Activated CD4-positive, alpha-beta T cell treated with anti-CD3 and anti-CD28 coated beads for 36 hours (primary cell): ENCODE results near the gene SLCO1A2. TPM values are rescaled to one million over a fixed set of nuclear protein-coding genes. Genes with fewer than 3 reads are reported as not detected.
"Not testable (repeated sequence)": the region's sequence is repeated elsewhere in the genome, so short reads cannot be mapped to it uniquely, and the experiment has no call there.

Experiments
- ATAC-seq: fragments of 200-7000 bp; cut with Tn5 transposase; one replicate; pipeline ENCODE4 v1.10.0; 2021; ENCODE audit warnings: mild to moderate bottlenecking, moderate library complexity
- CTCF ChIA-PET: fragments of 350-600 bp; sonication (Branson Sonifier 250); formaldehyde crosslinking; loops from one replicate; lab custom pipeline; 2021; ENCODE audit warnings: antibody characterized with exemption; lab: Charles Lee
- POLR2A ChIA-PET: fragments of 350-600 bp; sonication (Branson Sonifier 250); formaldehyde crosslinking; loops from one replicate; lab custom pipeline; 2021; ENCODE audit warnings: antibody characterized with exemption, inconsistent platforms; lab: Charles Lee
- DNase-seq: peaks from one replicate; pipeline ENCODE4 v3.0.0-alpha.2; 2020
- H3K27ac Mint-ChIP-seq: one replicate; pipeline ENCODE4 v1.8.0; 2021; ENCODE audit warnings: mixed read lengths
- H3K27me3 Mint-ChIP-seq: one replicate; pipeline ENCODE4 v1.8.0; 2021; ENCODE audit warnings: mixed read lengths
- H3K36me3 Mint-ChIP-seq: one replicate; pipeline ENCODE4 v1.8.0; 2021; ENCODE audit warnings: low read depth, mixed read lengths
- H3K4me1 Mint-ChIP-seq: one replicate; pipeline ENCODE4 v1.8.0; 2021; ENCODE audit warnings: mixed read lengths
- H3K4me3 Mint-ChIP-seq: one replicate; pipeline ENCODE4 v1.8.0; 2021; ENCODE audit warnings: mild to moderate bottlenecking, moderate library complexity, mixed read lengths
- H3K9me3 Mint-ChIP-seq: one replicate; pipeline ENCODE4 v1.8.0; 2021; ENCODE audit warnings: low read depth, mixed read lengths
- intact Hi-C, 2 experiments: fragments of 100-400 bp; cut with DNase I in 1 of 2; cut with micrococcal nuclease in 1 of 2; formaldehyde crosslinking; loops; one replicate each; pipeline versions ENCODE4 v1.14.2 to v1.15.1; 2022 to 2024; cut with DNase I, micrococcal nuclease
- total RNA-seq, 2 experiments: library from RNA; stranded (reverse); gene quantifications; one replicate each; pipeline ENCODE4 v1.2.3, GENCODE V29; 2021

SLCO1A2 gene, protein sequence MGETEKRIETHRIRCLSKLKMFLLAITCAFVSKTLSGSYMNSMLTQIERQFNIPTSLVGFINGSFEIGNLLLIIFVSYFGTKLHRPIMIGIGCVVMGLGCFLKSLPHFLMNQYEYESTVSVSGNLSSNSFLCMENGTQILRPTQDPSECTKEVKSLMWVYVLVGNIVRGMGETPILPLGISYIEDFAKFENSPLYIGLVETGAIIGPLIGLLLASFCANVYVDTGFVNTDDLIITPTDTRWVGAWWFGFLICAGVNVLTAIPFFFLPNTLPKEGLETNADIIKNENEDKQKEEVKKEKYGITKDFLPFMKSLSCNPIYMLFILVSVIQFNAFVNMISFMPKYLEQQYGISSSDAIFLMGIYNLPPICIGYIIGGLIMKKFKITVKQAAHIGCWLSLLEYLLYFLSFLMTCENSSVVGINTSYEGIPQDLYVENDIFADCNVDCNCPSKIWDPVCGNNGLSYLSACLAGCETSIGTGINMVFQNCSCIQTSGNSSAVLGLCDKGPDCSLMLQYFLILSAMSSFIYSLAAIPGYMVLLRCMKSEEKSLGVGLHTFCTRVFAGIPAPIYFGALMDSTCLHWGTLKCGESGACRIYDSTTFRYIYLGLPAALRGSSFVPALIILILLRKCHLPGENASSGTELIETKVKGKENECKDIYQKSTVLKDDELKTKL
- not detected for total RNA-seq

DNA sequence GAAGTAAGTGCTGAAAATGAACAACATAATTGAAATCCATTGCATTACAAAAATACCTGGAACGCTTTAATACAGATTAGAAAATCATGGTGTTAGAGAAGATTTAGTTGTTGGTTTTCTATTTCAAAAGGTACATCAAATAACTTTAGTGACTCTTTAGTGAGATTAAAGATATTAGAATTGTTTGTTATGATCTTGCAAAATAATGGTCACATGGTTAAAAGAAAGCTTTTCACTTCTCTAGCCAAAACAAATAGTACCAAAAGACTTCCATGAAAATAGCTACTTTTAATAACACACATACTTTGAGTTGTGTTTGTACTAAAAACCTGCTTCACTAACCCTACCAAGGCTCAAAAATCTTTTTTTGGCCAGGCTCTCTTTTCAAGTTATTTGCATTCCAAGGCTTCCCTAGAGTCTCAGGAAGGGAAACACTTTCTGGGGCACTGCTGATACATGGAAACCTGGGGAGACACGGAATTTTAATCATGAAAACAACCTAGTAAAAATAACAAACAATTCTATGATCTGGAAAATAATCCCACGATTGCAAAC lies at the start of gene SLCO1A2:
Gene SLCO1A2 (minus strand): TSS at position 147 of the 555 bp plus-strand sequence. CDS start 270 bp downstream, outside the sequence.
- Mint-ChIP-seq H3K4me3 (no peak within 1 kb of the TSS), H3K4me1 (no peaks in the 10 kb centered on the region), H3K36me3 (no peaks in the 10 kb centered on the region), H3K9me3 (peaks cover 4% of the 10 kb centered on the region), H3K27ac (no peak within 1 kb of the TSS), H3K27me3 (peaks cover 2% of the 10 kb centered on the region)
- ChIA-PET POLR2A (no interaction called here), CTCF (no interaction called here)
- intact Hi-C loops = no loop called here
- no peak for ATAC-seq
- DNase-seq = no peak

GRCh38 chr12:21384261-21384660 lies 49.5 kb upstream of the SLCO1A2 start:
- no peak for ATAC-seq
- H3K36me3 Mint-ChIP-seq = no peaks in the 10 kb centered on the region
- no peak for DNase-seq
- no peaks in the 10 kb centered on the region for H3K9me3 Mint-ChIP-seq
- POLR2A ChIA-PET = no interaction called here
- CTCF ChIA-PET = no interaction called here
- no peaks in the 10 kb centered on the region for H3K4me1 Mint-ChIP-seq
- H3K27ac Mint-ChIP-seq = no peak overlapping the region
- H3K27me3 Mint-ChIP-seq = peaks cover 8% of the 10 kb centered on the region
- H3K4me3 Mint-ChIP-seq = no peak overlapping the region
- intact Hi-C loops = no loop called here

- POLR2A ChIA-PET, H3K4me3 Mint-ChIP-seq, H3K27ac Mint-ChIP-seq, H3K9me3 Mint-ChIP-seq, H3K4me1 Mint-ChIP-seq, ATAC-seq, intact Hi-C loops, DNase-seq, H3K36me3 Mint-ChIP-seq: not testable (repeated sequence)
- CTCF ChIA-PET = interaction anchor here (0.7 kb wide), 1 partner anchor 276 kb away, joined by 3 read pairs; the partner anchor contains the start of gene LDHB
- H3K27me3 Mint-ChIP-seq = peaks cover 10% of the 10 kb centered on the region
These were observed 46.6 kb upstream of the SLCO1A2 start for GRCh38 chr12:21381320-21381719.

- POLR2A ChIA-PET = no interaction called here
- H3K27me3 Mint-ChIP-seq = peaks cover 10% of the 10 kb centered on the region
These were observed 44.5 kb upstream of the SLCO1A2 start for GRCh38 chr12:21379218-21379617.

DNA sequence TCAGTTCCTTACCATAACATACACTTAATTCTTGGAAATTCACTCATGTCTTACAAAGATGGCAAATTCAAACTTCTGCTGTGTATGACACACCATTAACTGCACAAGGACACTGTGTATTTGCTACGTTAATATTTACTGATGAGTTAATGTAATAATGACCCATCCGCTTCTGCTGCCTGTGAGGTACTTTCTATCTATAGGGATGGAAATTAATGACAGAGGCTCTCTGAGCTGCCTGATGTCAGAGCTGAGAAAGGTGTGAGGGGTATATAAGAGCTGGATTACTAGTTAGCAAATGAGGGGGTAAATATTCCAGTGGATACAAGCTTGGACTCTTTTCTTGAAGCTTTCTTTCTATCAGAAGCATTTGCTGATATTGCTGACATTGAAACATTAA lies 37.9 kb upstream of the SLCO1A2 start, which contains the start of gene IAPP:
Gene IAPP (plus strand): TSS at position 301 of the 400 bp plus-strand sequence. CDS start 450 bp downstream, outside the sequence.
- Mint-ChIP-seq H3K36me3 (no peaks in the 10 kb centered on the region), H3K4me3 (no peak within 1 kb of the TSS), H3K4me1 (peaks cover 3% of the 10 kb centered on the region), H3K9me3 (no peaks in the 10 kb centered on the region), H3K27me3 (peaks cover 4% of the 10 kb centered on the region), H3K27ac (no peak within 1 kb of the TSS)
- intact Hi-C loops = no loop called here
- ATAC-seq (no peak), DNase-seq (no peak)
- ChIA-PET CTCF (interaction anchor here (0.7 to 0.8 kb wide), 2 partner anchors 11 to 59 kb away, joined by 3 read pairs; no protein-coding TSS in a partner anchor), POLR2A (no interaction called here)

More at GRCh38 chr12:21379218-21379617, 44.5 kb upstream of the SLCO1A2 start:
- DNase-seq (no peak), ATAC-seq (no peak)
- Mint-ChIP-seq H3K9me3 (no peaks in the 10 kb centered on the region), H3K27ac (no peak overlapping the region), H3K4me3 (no peak overlapping the region), H3K36me3 (no peaks in the 10 kb centered on the region), H3K4me1 (no peaks in the 10 kb centered on the region)
- CTCF ChIA-PET = no interaction called here
- intact Hi-C loops = no loop called here

- DNase-seq (no peak), ATAC-seq (no peak)
- no peaks in the 10 kb centered on the region for H3K9me3 Mint-ChIP-seq
- H3K4me3 Mint-ChIP-seq = no peak overlapping the region
- CTCF ChIA-PET = interaction anchor here (1.2 kb wide), 1 partner anchor 16 kb away, joined by 3 read pairs; no protein-coding TSS in a partner anchor
- H3K27ac Mint-ChIP-seq = no peak overlapping the region
- no peaks in the 10 kb centered on the region for H3K27me3 Mint-ChIP-seq
- peaks cover 3% of the 10 kb centered on the region for H3K4me1 Mint-ChIP-seq
- H3K36me3 Mint-ChIP-seq = no peaks in the 10 kb centered on the region
- POLR2A ChIA-PET = no interaction called here
- intact Hi-C loops = no loop called here
These were observed 36.2 kb upstream of the SLCO1A2 start for GRCh38 chr12:21370845-21371449.

- Mint-ChIP-seq H3K4me3 (no peak overlapping the region), H3K27me3 (no peaks in the 10 kb centered on the region), H3K4me1 (peaks cover 3% of the 10 kb centered on the region), H3K36me3 (no peaks in the 10 kb centered on the region), H3K9me3 (peaks cover 2% of the 10 kb centered on the region), H3K27ac (no peak overlapping the region)
- intact Hi-C loops = no loop called here
- DNase-seq (no peak), ATAC-seq (no peak)
- ChIA-PET CTCF (no interaction called here), POLR2A (no interaction called here)
These were observed 34.6 kb upstream of the SLCO1A2 start for GRCh38 chr12:21369141-21369980.

DNA sequence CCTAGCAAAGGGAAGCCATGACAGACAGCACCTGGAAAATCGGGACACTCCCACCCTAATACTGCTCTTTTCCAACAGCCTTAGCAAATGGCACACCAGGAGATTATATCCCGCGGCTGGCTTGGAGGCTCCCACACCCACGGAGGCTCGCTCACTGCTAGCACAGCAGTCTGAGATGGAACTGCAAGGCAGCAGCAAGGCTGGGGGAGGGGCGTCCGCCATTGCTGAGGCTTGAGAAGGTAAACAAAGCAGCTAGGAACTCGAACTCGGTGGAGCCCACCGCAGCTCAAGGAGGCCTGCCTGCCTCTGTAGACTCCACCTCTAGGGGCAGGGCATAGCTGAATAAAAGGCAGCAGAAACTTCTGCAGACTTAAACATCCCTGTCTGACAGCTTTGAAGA lies 25.9 kb upstream of the SLCO1A2 start:
- H3K27ac Mint-ChIP-seq, CTCF ChIA-PET, H3K4me3 Mint-ChIP-seq, DNase-seq, POLR2A ChIA-PET, intact Hi-C loops, H3K9me3 Mint-ChIP-seq, H3K4me1 Mint-ChIP-seq, H3K36me3 Mint-ChIP-seq, ATAC-seq: not testable (repeated sequence)
- peaks cover 11% of the 10 kb centered on the region for H3K27me3 Mint-ChIP-seq

- H3K4me1 Mint-ChIP-seq = no peaks in the 10 kb centered on the region
- CTCF ChIA-PET = no interaction called here
- H3K36me3 Mint-ChIP-seq = no peaks in the 10 kb centered on the region
- POLR2A ChIA-PET = no interaction called here
- no peak for ATAC-seq
- peaks cover 15% of the 10 kb centered on the region for H3K27me3 Mint-ChIP-seq
- H3K27ac Mint-ChIP-seq = no peak overlapping the region
- intact Hi-C loops = no loop called here
- no peak overlapping the region for H3K4me3 Mint-ChIP-seq
- H3K9me3 Mint-ChIP-seq = no peaks in the 10 kb centered on the region
- no peak for DNase-seq
These were observed 19.9 kb upstream of the SLCO1A2 start for GRCh38 chr12:21354641-21355040.

DNA sequence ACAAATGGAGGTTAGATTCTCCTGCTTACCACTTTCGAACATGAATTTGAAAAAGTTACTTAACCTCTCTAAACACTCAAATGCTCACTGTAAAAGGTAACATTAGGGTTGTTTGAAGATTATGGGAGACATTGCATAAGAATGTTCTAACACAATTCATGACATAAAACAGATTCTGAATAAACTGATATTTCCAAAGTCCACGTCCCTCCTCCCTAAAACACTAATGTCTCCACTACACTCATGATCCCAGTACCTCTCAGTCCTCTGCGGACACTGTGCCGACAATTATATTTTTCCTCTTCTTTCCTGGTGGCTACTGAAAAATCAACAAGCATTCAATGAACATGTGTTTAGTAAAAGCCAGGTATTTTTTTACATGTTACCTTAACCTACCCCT lies 19.2 kb upstream of the SLCO1A2 start:
- no peaks in the 10 kb centered on the region for H3K36me3 Mint-ChIP-seq
- H3K9me3 Mint-ChIP-seq = no peaks in the 10 kb centered on the region
- ATAC-seq (no peak), DNase-seq (no peak)
- intact Hi-C loops = no loop called here
- ChIA-PET CTCF (no interaction called here), POLR2A (no interaction called here)
- no peak overlapping the region for H3K4me3 Mint-ChIP-seq
- peaks cover 12% of the 10 kb centered on the region for H3K27me3 Mint-ChIP-seq
- no peaks in the 10 kb centered on the region for H3K4me1 Mint-ChIP-seq
- no peak overlapping the region for H3K27ac Mint-ChIP-seq

DNA sequence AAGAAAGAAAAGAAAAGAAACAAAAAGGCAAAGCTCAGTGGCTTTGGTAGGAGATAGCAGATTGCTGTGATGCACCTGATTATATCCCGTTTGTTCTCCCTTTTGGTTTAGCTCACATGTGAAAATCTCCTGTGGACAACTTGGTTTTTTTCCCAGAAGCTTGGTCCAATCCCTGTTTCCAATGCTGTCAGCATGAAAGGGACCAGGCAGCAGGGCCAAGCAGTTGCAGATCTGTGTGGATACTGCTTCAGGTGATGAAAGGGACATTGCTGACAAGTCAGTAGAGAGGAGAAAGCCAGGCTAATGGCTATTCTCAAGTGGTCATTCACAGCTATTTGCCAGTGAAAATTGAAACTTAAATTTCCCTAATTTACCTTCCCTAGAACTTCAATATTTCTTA lies 18.8 kb upstream of the SLCO1A2 start:
- ATAC-seq (no peak), DNase-seq (no peak)
- ChIA-PET CTCF (no interaction called here), POLR2A (no interaction called here)
- Mint-ChIP-seq H3K27me3 (peaks cover 12% of the 10 kb centered on the region), H3K4me1 (no peaks in the 10 kb centered on the region), H3K9me3 (no peaks in the 10 kb centered on the region), H3K27ac (no peak overlapping the region), H3K36me3 (no peaks in the 10 kb centered on the region), H3K4me3 (no peak overlapping the region)
- intact Hi-C loops = no loop called here
